Hematopoietic multipotent progenitor cell treated with erythropoietin and hydrocortisone succinate and interleukin-3 and kit ligand, for 8 days (in vitro differentiated cells): Measurements from ENCODE around the gene KCNQ2.

ENCODE experiments used
- DNase-seq: peaks from one replicate; pipeline ENCODE4 v3.0.0-alpha.2; 2015

KCNQ2 gene

DNA sequence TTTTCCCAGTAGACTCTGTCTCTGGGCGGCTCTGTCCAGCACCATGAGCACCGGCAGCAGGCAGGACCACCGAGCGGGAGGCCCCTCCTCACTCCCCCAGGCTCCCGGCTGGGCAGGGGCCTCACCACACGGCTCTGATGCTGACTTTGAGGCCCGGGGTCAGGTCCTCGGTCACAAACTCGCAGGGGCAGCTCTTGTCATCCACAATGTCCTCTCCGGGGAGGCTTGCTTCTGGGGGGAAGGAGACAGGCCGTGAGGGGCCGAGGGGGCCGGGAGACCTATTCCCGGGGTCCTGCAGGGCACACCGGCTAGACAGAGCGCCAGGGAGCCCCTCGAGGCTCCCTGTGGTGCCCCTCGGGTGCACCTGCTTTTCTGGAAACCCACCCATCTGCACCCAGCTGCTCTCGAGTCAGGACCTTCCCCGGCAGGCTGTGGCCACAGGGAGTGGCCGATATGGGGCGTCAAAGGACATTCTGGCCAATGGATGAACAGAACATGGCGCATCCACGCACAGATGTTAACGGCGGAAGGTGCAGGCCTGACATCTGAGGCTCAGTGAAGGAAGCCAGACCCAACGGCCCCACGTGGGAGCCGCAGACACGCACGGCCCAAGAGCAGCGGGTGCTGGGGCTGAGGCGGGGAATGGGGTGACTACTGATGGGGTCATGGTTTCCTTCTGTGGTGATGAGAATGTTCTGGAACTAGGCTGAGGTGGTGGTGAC is 58.3 kb downstream of the KCNQ2 start:
- no peak for DNase-seq

DNA sequence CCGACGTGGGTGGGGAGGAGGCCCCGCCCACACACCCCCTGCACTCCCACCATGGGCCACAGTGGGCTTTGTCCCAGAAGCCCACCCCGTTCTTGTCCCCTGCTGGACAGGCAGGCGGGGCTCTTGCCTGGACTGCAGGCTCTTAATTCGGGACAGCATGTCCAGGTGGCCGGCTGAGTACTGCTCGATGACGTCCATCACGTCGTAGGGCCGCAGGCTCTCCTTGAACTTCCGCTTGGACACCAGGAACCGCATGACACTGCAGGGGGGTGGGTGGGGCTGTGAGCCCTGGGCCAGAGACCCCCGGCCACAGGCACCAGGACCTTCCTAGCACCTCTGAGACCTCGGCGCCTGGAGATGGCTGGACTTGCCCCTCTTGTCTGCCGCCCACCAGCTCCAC is 59.1 kb downstream of the KCNQ2 start:
- DNase-seq: no peak

DNA sequence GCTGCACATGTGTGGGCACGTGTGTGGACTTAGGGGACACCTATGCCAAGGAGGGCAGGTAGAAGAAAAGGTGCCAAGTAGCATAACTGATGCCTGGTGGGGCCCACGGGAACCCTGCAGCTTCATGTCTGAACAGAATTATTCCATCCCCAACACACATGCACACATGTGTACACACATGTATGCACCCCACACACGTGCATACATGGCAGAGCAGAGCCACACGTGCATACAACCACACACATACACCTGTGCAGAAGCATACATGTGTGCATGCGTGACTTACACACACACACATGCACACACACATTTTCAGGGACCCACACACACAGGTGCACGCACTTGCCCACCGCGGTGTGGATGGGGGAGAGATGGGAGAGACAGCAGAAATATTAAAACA is 59.6 kb downstream of the KCNQ2 start:
- no peak for DNase-seq

DNA sequence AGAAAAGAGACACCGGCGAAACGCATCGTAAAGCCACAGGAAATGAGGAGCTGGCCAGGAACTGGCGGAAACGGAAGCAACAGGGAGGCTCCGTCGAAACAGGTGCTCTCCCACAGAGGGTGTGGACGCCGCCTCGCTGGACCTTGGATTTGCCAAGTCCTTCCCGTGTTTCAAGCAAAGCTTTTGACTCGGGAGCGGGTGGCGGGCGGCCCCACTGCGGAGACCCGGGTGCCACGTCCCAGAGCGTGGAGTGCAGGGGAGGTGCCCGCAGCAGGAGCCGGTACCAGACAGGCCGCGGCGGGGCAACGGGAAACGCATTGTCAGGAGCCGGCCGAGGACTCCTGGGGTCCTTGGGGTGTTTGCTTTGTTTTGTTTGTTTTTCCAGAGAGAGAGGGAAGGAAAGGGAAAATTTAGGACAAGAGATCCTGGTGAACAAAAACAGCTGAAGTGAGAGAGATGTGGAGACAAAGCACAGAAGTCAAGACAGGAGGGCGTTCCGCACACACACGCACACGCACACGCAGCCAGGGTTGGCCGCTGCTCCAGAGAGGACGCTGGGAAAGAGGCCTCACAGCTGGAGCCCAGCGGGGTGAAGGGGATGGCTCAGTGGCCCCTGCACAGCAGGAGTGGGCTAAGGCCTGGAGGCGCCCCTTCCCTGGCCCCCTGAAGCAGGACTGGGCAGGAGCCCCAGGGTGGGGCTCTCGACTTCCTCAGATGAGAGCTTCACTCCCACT is 60.4 kb downstream of the KCNQ2 start:
- DNase-seq: no peak

DNA sequence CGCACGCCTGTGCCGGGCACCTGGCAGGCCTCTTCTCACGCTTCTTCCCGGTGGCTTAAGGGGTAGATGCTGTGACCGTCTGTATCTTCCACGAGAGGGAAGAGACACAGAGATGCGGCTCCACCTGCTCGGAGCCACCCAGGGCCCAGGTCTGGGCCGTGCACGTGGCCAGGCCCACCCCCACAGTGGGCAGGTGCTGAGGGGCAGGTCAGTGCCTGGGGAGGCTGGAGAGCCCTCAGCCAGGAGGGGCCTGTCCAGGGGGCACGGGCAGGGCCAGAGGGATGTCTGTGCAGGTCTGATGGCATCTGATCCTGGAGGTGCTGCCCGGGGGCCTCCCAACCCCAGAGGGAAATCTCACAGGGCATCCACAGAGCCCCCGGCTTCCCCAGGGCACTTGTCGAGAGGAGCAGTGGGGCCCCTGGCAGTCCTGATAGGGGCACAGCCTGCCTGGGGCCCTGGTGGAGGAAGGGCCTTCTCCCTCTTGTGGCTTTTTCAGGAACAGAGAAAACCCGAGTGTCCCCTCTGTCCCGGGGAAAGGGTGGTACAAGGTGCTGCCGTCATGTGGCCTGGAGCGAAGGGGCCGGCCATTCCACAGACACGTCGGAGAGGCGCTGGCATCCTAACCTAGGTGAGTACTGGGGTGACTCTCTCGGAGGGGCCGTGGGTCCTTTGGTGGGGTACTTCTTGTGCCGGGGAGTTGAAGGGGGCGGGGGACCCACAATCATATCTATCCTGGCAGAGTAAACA is 61.1 kb downstream of the KCNQ2 start:
- DNase-seq: no peak

DNA sequence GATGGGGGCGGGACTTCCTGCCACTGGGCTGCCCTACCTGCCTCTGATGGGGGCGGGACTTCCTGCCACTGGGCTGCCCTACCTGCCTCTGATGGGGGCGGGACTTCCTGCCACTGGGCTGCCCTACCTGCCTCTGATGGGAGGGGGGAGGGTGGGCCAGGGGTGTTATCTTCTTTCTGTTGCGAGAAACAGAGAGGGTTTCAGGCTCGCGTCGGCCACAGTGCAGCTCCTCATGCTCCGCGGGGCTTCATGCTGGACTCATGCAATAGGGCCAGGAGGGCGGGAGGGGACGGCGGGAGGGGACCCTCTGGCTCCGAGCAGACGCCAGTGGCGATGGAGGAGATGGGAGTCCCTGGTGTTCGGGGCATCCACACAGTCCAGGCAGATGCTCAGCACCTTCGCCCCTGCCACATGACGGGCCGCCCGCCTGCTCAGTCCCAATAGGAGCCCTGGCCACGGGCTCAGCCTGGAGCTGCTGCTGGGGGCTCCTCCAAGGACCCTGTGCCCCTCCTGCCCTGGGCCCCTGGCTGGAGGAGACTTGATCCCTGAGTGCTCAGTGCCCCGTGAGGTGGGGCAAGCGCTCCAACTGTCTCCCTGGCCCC is 62.5 kb downstream of the KCNQ2 start:
- no peak for DNase-seq

DNA sequence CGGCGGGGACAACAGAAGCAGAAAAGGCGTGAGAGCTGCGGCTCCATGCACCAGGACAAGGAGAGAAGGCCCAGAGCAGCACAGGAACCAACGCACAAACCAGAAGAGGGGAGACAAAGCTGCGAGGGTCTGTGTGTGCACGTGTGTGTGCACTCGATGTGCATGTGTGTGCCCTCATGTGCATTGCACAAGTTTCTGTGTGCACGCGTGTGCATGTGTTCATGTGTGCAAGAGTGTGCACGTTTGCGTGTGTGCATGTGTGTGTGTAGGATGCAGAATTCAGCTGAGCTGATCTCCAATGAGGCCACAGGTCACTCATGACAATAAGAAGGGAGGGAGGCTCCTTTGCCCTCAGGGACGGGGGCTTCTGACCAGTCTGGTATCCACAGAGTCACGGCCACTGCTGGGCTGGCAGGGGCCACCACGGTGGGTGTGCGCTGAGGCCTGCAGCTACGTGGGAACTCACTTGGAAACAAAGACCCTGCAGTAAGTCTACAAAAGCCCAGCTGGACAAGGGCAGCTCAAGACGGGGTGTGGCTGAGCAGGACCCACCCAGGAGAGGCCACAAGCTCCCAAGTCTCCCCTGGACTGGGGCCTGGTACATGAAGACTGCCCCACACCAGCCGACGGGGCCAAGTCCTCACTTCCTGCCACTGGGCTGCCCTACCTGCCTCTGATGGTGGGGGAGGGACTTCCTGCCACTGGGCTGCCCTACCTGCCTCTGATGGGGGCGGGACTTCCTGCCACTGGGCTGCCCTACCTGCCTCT is 63.2 kb downstream of the KCNQ2 start:
- DNase-seq: no peak

DNA sequence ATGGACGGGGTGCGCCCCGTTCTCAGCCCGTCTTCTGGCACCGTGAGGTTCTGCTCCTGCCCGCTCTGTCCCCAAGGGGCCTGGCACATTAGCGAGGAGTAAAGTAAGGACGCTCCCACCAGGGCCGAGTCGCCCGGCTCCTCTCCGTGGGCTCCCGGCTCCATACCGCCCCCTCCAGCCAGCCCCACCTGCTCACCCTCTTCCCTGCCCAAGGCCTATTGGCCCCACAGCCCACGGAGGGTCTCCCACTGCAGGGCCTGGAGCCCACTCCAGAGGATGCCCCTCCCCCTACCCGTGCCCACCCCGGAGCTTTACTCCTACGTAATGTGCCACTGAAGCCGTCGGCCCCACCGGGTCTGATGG is 63.8 kb downstream of the KCNQ2 start:
- DNase-seq: no peak

DNA sequence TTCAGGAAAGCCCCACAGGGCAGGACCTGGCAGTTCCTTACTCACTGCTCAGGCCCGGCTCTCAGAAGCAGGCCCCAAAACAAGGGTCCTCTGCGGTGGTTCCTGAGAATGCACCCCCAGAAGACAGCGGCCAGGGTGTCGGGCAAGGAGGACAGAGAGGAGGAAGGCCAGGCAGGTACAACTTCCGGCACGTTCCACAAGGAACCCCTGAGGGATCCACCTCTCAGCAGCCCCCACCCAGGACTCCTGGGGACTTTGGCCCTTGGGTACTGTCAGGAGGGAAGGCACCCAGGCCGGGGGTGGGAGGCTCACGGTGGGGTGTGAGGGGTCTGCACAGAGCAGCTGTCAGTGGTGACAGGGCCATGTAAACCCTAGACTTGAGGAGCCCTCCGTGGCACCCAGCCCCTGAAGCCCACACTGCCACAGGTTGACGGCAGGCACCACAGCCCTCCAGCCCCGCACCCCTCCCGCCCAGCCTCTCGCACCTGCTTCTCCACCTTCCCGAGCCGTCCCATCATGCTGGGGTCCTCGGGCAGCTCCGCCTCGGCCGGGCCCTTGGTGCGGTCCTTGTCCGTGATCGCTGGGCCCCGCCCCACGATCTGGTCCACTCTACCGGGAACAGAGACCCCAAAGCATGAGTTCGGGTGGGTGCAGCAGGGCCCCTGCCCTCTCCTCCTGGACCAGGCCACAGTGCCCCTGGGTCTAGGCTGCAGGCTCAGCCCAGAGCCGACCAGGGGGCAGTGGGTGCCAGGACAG is 64.3 kb downstream of the KCNQ2 start:
- no peak for DNase-seq

DNA sequence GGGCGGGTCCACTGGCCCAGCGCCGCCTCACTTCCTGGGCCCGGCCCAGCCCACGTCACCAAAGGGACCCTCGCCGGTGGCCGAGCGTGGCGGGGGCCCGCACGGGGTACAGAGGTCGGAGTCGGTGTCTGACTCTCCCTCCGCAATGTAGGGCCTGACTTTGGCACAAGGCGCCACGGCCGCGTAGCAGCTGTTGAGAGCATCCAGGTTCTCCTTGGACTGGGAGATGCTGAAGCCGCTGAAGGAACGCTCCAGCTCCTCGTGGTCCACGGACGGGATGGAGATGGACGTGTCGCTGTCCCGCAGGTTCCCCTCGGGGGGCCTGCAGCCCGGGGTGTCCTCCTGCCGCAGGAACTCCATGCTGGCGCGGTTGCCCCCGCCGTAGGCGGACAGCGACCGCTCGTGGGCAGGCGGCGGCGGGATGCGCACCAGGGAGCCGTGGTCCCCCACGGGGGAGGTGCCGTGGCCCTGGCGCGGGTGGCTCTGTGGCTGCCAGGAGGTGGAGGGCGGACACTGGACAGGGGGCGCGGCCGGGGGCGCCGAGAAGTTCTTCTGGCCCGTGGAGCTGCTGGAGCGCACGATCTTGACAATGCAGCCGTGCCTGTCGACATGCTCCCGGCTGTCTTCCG is 65.7 kb downstream of the KCNQ2 start:
- DNase-seq: no peak

DNA sequence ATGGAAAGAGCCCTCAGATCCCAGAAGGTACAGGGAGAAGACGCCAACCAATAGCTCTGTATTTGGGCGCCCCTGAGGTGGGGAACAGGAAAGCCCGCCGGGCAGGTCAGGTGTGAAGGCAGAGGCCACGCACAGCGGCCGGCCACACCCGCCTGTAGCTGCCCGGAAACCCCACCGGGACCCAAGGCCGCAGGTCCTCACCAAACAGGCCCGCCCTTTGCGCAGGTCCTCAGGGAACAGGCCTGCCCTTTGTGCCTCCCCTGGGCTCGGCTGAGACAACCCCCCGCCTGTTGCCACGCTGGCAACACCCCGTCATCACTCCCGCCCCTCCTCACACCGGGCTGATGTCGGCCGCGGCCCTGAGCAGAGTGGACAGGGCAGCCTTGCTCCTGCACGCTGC is 66.4 kb downstream of the KCNQ2 start:
- DNase-seq: no peak

DNA sequence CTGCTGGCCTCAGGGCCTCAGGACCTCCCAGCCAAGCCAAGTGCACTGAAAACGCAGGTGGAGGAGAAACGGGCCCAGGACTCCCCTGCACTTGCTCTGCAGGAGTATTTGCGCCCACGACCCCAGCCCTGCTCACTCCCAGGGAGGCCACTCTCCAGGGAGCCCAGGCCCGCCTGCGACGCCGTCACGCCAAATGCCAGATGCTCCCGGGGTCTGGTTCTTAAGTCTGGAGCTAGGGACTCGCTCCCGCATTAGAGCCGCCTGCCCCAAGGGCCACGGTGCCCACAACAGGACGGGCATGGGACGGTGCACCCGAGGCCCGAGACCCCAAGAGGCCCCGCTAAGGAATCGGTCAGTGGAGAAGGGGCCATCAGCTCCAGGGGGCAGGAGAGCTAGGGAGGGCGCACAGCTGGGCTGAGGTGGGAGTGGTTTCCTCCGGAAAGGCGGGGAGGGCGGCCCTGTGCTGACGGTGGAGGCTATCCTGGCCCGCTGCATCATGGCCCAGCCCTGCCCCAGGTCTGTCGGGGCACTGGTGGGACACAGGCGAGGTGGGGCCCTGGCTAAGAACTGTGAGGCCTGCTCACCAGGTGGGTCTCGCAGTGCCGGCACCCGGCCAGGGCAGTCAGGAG is 67.2 kb downstream of the KCNQ2 start:
- DNase-seq: no peak

DNA sequence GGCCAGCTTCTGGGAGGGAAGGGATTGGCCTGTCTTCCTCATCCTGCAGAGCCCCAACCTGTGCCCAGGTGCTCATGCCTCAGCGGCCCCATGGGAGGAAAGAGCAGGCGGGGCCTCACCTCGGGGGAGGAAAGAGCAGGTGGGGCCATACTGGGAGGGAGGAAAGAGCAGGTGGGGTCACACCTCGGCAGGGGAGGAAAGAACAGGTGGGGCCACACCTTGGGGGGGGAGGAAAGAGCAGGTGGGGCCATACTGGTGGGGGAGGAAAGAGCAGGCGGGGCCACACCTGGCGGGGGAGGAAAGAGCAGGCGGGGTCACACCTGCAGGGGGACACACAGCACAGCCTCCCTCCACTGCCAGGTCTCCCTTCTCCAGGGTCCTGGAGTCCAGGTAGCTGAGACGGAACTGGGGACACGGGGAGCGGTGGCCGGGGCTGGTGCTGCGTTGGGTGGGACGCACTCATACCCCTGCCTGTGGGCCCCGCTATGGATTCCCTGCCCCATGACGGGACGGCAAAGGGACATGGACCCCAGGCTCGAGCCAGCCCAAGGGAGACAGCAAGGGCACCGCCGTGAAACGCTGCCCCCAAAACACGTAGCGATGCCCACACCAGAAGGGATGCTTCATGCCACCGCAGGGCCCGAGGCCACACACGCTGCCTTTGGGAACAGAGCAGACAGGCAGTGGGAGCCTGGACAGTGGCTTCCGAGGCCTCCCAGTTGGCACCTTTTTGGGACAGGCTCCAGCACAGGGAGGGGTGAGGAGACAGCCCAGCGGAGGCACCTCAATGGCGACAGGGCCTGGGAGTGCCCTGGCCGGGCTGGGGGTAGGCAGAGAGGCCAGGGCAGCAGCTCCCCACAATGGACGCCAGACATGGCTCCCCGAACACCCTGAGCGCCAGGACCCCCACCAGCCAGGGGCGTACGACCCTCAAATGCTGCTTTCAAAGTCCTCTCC is 68.0 kb downstream of the KCNQ2 start:
- DNase-seq: no peak

DNA sequence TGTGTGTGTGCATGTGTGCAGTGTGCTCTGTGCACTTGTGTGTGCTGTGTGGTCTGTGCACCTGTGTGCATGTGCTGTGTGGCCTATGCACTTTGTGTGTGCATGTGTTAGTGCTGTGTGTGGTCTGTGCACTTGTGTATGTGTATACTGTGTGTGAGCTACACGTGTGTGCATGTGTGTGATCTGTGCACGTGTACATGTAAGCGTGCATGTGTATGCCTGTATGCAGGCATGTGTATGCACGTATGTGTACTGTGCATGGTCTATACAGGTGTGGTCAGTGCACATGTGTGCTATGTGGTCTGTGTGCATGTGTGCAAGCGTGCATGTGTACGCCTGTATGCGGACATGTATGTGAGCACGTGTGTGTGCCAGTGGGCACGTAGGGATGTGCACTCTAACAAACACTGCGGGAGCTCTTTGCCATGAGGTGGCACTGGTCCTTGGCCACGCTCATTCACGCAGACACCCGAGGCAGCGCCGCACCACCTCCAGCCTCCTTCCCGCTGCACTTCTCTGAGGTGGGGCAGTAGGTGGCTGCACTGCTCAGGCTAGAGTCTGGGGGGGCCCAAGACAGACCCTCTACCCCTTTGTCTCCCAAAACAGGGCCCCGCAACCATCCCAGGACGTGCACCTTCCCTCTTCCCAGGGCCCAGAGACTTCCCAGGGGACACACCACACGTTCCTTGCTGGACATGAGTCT is 68.9 kb downstream of the KCNQ2 start:
- DNase-seq: no peak

DNA sequence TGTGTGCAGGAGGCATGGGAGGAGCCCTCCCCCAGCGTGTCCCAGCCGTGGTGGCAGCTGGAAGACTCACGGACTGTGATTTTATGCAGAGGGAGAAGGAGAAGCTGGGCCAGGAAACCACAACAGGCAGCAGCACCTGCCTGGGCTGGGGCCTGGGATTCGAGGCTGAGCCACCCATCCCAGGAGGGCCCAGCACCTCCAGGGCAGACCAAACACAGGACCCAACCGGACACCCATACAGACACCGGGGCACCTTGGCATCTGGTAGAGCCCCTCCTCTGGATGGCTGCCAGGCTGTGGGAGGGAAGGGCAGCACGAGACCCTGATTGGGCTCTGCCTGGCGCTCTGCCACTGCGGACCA is 69.6 kb downstream of the KCNQ2 start:
- no peak for DNase-seq

DNA sequence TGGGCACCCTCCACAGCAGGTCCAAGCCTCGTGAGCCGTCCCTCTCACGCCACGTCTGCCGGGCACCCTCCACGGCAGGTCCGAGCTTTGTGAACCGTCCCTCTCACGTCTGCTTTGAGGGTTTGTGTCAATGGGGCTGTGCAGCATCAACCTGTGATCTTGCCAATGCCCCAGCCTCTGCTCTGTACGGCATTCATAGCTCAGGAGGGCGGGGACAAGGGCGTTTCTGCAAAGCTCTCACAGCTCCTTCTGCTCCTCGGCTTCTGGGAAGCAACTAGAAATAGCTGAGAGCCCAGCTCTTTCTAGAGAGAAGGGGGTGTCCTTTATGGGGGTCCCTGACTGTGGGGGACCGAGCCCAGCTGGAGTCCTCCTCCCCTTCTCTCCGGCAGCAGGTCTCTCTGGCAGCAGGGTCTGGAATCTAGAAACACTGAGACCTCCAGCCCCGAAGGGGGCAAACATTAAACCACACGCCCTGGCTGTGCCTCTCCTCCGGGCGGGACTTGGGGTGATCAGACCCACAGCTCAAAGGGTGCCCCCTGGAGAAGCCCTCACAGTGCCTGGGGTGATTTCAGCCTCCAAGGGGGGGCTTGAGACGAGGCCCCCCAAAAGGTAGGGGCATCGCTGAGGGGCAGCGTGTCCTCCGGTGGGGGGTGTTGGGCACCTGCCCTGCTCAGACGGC is 70.1 kb downstream of the KCNQ2 start:
- no peak for DNase-seq

DNA sequence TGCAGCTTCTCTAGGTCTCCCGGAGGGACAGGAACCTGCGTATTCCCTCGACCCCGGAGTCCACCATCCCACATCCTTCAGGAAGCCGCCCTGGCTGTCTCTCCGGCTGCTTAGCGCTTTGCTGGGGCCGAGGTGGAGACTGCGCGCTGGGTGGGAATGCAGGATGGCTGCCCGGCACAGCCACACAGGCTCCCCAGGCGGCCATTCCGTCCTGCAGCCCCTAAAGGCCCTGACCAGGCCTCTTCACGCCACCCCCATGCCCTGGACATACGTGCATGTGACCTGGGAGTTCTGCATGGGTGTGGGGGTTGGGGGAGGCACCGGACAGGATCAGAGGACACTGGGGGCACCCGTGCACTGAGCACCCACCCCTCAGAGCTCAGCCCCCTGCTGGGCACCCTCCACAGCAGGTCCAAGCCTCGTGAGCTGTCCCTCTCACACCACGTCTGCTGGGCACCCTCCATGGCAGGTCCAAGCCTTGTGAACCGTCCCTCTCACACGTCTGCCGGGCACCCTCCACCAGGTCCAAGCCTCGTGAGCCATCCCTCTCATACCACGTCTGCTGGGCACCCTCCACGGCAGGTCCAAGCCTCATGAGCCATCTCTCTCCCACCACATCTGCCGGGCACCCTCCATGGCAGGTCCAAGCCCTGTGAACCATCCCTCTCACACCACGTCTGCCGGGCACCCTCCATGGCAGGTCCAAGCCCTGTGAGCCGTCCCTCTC is 70.9 kb downstream of the KCNQ2 start:
- no peak for DNase-seq
